Keratinocyte (primary cell): ENCODE measurements around the gene FRY.

Experiments
- EZH2 ChIP-seq: IDR thresholded peaks from one replicate; pipeline ENCODE4 v1.6.1; 2012; ENCODE audit warnings: inconsistent platforms, mild to moderate bottlenecking, low read length, moderate library complexity
- TF ChIP-seq, protein P1 (sequence below), 3 experiments: IDR thresholded peaks in 1 of 3; conservative IDR thresholded peaks in 1 of 3; optimal IDR thresholded peaks in 1 of 3; 2 replicates in 2 of 3; 3 replicates in 1 of 3; pipeline versions ENCODE3 to v1.5.1; 2011; ENCODE audit warnings: low read length in 3 of 3, mild to moderate bottlenecking in 3 of 3, moderate library complexity in 2 of 3, control low read depth in 1 of 3, inconsistent platforms in 1 of 3; ENCODE audit not compliant: insufficient read depth in 2 of 3; ENCODE audit errors: extremely low read depth in 1 of 3

DNA sequence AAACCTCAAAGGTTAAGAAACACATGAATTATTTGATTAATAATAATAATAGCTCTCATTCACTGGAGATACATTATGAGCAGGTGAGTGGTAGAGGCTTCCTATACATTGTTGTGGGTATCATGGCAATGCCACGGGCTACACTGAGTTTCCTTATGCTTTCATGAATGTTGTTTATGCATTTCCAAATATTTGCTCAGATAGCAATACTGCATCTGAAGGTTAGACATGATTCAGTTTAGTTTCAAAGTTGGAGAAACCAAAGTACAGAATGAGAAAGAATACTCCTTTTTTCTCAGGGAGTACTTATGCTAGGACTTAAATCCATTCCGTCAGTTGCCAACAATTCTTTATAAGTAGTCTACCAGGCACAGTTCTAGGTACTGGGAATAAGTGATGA lies 108.5 kb downstream of the FRY start:
- TF ChIP-seq, protein P1, sequence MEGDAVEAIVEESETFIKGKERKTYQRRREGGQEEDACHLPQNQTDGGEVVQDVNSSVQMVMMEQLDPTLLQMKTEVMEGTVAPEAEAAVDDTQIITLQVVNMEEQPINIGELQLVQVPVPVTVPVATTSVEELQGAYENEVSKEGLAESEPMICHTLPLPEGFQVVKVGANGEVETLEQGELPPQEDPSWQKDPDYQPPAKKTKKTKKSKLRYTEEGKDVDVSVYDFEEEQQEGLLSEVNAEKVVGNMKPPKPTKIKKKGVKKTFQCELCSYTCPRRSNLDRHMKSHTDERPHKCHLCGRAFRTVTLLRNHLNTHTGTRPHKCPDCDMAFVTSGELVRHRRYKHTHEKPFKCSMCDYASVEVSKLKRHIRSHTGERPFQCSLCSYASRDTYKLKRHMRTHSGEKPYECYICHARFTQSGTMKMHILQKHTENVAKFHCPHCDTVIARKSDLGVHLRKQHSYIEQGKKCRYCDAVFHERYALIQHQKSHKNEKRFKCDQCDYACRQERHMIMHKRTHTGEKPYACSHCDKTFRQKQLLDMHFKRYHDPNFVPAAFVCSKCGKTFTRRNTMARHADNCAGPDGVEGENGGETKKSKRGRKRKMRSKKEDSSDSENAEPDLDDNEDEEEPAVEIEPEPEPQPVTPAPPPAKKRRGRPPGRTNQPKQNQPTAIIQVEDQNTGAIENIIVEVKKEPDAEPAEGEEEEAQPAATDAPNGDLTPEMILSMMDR (optimal IDR thresholded peaks at IDR 0.05 in 1 of 3, IDR thresholded peaks at IDR 0.05 in 1 of 3, conservative IDR thresholded peaks at IDR 0.05 in 1 of 3; ENCODE audit: extremely low read depth in 1 of 3, insufficient read depth in 2 of 3, low read length in 3 of 3): no peak
- no peak for TF ChIP-seq EZH2
